HG03520 (cell line): ENCODE results near the gene TADA3.
A peak's percentile ranks its signal among the peaks of the same experiment; 100 is the strongest.

ENCODE experiments used
- ATAC-seq: cut with Tn5 transposase; IDR thresholded peaks from one replicate; pipeline ENCODE4 v1.9.1; 2021; ENCODE audit warnings: mild to moderate bottlenecking, moderate library complexity; ENCODE audit not compliant: unreplicated experiment

The TADA3 gene

GRCh38 chr3:9730657-9731205 lies 61.5 kb downstream of the TADA3 start:
- peak; percentile 37 for ATAC-seq
